HepG2 (cell line): ENCODE results near the gene KLRK1. TPM values are rescaled to one million over a fixed set of nuclear protein-coding genes. Genes with fewer than 3 reads are reported as not detected.

Experiments
- ATAC-seq: fragments of 200-7000 bp; cut with Tn5 transposase; 3 replicates; pipeline ENCODE4 v1.9.1; 2020; ENCODE audit warnings: mild to moderate bottlenecking, moderate library complexity
- BruUV-seq: library from RNA; stranded (reverse); fragments of 400-500 nt; replicated peaks from 2 replicates; lab custom pipeline; 2021; lab: Mats Ljungman, UMichigan
- CTCF ChIA-PET: fragments of 300-600 bp; formaldehyde crosslinking; extraction: SDS; loops from one replicate; lab custom pipeline; 2021; ENCODE audit warnings: low total read pairs, inconsistent platforms, low intra/inter-chr PET ratio; lab: Yijun Ruan, JAX
- POLR2A ChIA-PET: fragments of 350-600 bp; sonication (Branson Sonifier 250); formaldehyde crosslinking; loops from one replicate; lab custom pipeline; 2020; ENCODE audit warnings: antibody characterized with exemption, inconsistent platforms; lab: Yijun Ruan, JAX
- DNase-seq: peaks from one replicate; pipeline ENCODE4 v3.0.0-alpha.2; 2015; ENCODE audit warnings: low spot score
- FAIRE-seq: peaks from 3 replicates; lab custom pipeline; 2011; peaks lifted over from hg19 to GRCh38; lab: Jason Lieb, UNC
- H2AFZ ChIP-seq: one replicate; pipeline ENCODE4 v1.6.1; 2011; ENCODE audit warnings: low read length, inconsistent platforms
- H3K27ac ChIP-seq: fragments of 300-600 bp; 3 replicates; pipeline ENCODE4 v1.8.0; 2011; ENCODE audit warnings: mixed run types, mild to moderate bottlenecking, mixed read lengths, low read length, inconsistent platforms; ENCODE audit not compliant: insufficient read depth; ENCODE audit errors: extremely low read length
- H3K27me3 ChIP-seq, 2 experiments: fragments of 200-600 bp in 1 of 2; 2 replicates in 1 of 2; 3 replicates in 1 of 2; pipeline versions ENCODE4 v1.6.0 to v1.8.0; 2011; ENCODE audit warnings: low read length in 2 of 2, mild to moderate bottlenecking in 2 of 2, moderate library complexity in 2 of 2, inconsistent platforms in 1 of 2; ENCODE audit not compliant: insufficient read depth in 2 of 2, control insufficient read depth in 1 of 2
- H3K36me3 ChIP-seq, 2 experiments: fragments of 200-600 bp in 1 of 2; replicated peaks in 1 of 2; 2 replicates in 1 of 2; 3 replicates in 1 of 2; pipeline versions ENCODE4 v1.5.1 to v1.8.0; 2011; ENCODE audit warnings: low read length in 2 of 2, inconsistent platforms in 1 of 2; ENCODE audit not compliant: insufficient read depth in 2 of 2, control insufficient read depth in 1 of 2
- H3K4me1 ChIP-seq: 2 replicates; pipeline ENCODE4 v1.5.1; 2012; ENCODE audit warnings: low read length, inconsistent platforms; ENCODE audit not compliant: insufficient read depth
- H3K4me2 ChIP-seq: 2 replicates; pipeline ENCODE4 v1.6.0; 2011; ENCODE audit warnings: low read depth, low read length, inconsistent platforms
- H3K4me3 ChIP-seq, 3 experiments: fragments of 200-600 bp in 1 of 3; sonication (generic), shearing (Covaris generic) in 1 of 3; replicated peaks in 1 of 3; 2 replicates each; pipeline ENCODE4 v1.5.1; 2011 to 2016; ENCODE audit warnings: low read length in 3 of 3, inconsistent platforms in 2 of 3, low read depth in 2 of 3, mild to moderate bottlenecking in 2 of 3, control low read depth in 1 of 3, mixed read lengths in 1 of 3; ENCODE audit not compliant: insufficient read depth in 1 of 3
- H3K79me2 ChIP-seq: one replicate; pipeline ENCODE4 v1.6.1; 2011; ENCODE audit warnings: low read length, inconsistent platforms; ENCODE audit not compliant: insufficient read depth
- H3K9ac ChIP-seq: 2 replicates; pipeline ENCODE4 v1.6.0; 2011; ENCODE audit warnings: mild to moderate bottlenecking, low read depth, low read length, inconsistent platforms; ENCODE audit not compliant: insufficient read depth
- H3K9me3 ChIP-seq: 2 replicates; pipeline ENCODE4 v1.5.1; 2012; ENCODE audit warnings: mild to moderate bottlenecking, low read length
- H4K20me1 ChIP-seq: 2 replicates; pipeline ENCODE4 v1.6.0; 2011; ENCODE audit warnings: inconsistent platforms, mild to moderate bottlenecking, low read length, moderate library complexity; ENCODE audit not compliant: insufficient read depth
- ATF7 ChIP-seq, 2 experiments: fragments of 450-650 bp in 1 of 2; sonication (generic) in 1 of 2; formaldehyde crosslinking in 1 of 2; IDR thresholded peaks; 2 replicates each; pipeline versions ENCODE4 v1.4.0 to v1.6.1; 2016 to 2020; ENCODE audit warnings: antibody characterized with exemption in 1 of 2, mild to moderate bottlenecking in 1 of 2, missing genetic modification reagents in 1 of 2
- HOXA5 ChIP-seq: sonication (generic); formaldehyde crosslinking; IDR thresholded peaks from 2 replicates; pipeline ENCODE4 v1.4.0; 2020; ENCODE audit warnings: missing genetic modification reagents
- KLF9 ChIP-seq: IDR thresholded peaks from 2 replicates; pipeline ENCODE4 v1.6.1; 2016; ENCODE audit warnings: low read depth
- ZNF7 ChIP-seq: IDR thresholded peaks from 2 replicates; pipeline ENCODE4 v1.6.1; 2016; ENCODE audit warnings: missing biosample characterization, missing genetic modification reagents
- WGBS: methylation state at CpG from one replicate; pipeline ENCODE4 v1.1.6; 2017; ENCODE audit warnings: low lambda C conversion rate; 5-methylcytosine and 5-hydroxymethylcytosine counted together
- in situ Hi-C: cut with HindIII; loops from 2 replicates; pipeline ENCODE4 v1.10.0; 2017; ENCODE audit warnings: low pct_unique_long_range_greater_than_20kb; ENCODE audit not compliant: extremely low pct_ligation_motif_present
- intact Hi-C: fragments of 100-400 bp; cut with micrococcal nuclease; formaldehyde crosslinking; loops from one replicate; pipeline ENCODE4 v1.10.0; 2022; ENCODE audit not compliant: unreplicated experiment
- polyA plus RNA-seq, 8 experiments: library from polyadenylated mRNA; depleted of rRNA in 3 of 8; stranded (reverse) in 7 of 8; unstranded in 1 of 8; fragments of >200 nt; fragmentation: Illumina TruSeq in 4 of 8; extraction: Trizol in 4 of 8; gene quantifications; 2 replicates each; pipeline versions ENCODE4 v1.2.1 to v1.2.3, GENCODE V29; 2011 to 2016; ENCODE audit warnings: low read depth in 4 of 8, missing spikeins in 1 of 8, mixed read lengths in 1 of 8; ENCODE audit not compliant: insufficient read depth in 1 of 8
- total RNA-seq, 5 experiments: library from RNA; depleted of rRNA; stranded (reverse); fragments of >200 nt; fragmentation: Illumina TruSeq; extraction: Trizol; gene quantifications; 2 replicates each; pipeline ENCODE4 v1.2.3, GENCODE V29; 2016; ENCODE audit warnings: low read depth in 1 of 5
- TF ChIP-seq, protein P1 (sequence below): sonication (generic); formaldehyde crosslinking; IDR thresholded peaks from 2 replicates; pipeline ENCODE4 v1.5.0; 2020; ENCODE audit warnings: mild to moderate bottlenecking, missing genetic modification reagents, borderline replicate concordance
- TF ChIP-seq, protein P2 (sequence below): sonication (generic); formaldehyde crosslinking; conservative IDR thresholded peaks from 2 replicates; pipeline ENCODE4 v1.4.0; 2020; ENCODE audit warnings: mild to moderate bottlenecking, missing genetic modification reagents, moderate library complexity
- TF ChIP-seq, protein P3 (sequence below): sonication (generic); formaldehyde crosslinking; IDR thresholded peaks from 2 replicates; pipeline ENCODE4 v1.8.1; 2023; ENCODE audit warnings: mild to moderate bottlenecking, missing genetic modification reagents, borderline replicate concordance
- TF ChIP-seq, protein P4 (sequence below): sonication (generic); formaldehyde crosslinking; IDR thresholded peaks from 2 replicates; pipeline ENCODE4 v1.4.0; 2020; ENCODE audit warnings: missing genetic modification reagents, borderline replicate concordance

The KLRK1 gene
- total and polyA plus RNA-seq, 2 of the 13 experiments (the other 11 are each of a cell fraction or from before 2014, with no cell fraction given), result not detected

DNA sequence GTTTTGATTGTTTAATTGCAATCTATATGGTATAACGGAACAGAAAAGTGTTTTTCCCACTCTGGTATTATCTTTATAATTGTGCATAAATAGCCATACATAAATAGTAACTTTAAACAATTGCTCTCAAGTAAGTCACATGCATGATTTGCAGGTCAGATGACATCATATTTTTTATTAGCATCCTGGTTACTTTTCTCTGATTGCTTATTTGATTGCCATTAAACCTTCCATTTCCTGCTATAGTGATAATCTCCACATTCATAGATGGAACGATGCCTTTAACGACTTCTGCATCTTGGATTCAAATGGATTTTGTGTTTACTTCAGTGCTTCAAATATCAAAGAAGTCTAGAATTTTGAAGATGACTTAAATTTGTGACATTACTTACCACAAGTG is 3.5 kb upstream of the KLRK1 start:
- ChIA-PET POLR2A (no interaction called here), CTCF (no interaction called here)
- Histone ChIP-seq H3K4me3 (no peak overlapping the region), H3K9ac (no peak overlapping the region), H3K27me3 (no peaks in the 10 kb centered on the region), H3K79me2 (no peaks in the 10 kb centered on the region), H4K20me1 (no peaks in the 10 kb centered on the region), H3K9me3 (no peaks in the 10 kb centered on the region), H3K36me3 (no peaks in the 10 kb centered on the region), H3K27ac (no peak overlapping the region), H3K4me2 (no peak overlapping the region), H2AFZ (no peak overlapping the region), H3K4me1 (peaks cover 19% of the 10 kb centered on the region)
- BruUV-seq, result no TSS peak
- peak; percentile 72 for TF ChIP-seq ATF7 (IDR thresholded peaks at IDR 0.05)
- no peak for TF ChIP-seq ATF7 (CRISPR knock-in tag; IDR thresholded peaks at IDR 0.05)
- TF ChIP-seq, protein P1, sequence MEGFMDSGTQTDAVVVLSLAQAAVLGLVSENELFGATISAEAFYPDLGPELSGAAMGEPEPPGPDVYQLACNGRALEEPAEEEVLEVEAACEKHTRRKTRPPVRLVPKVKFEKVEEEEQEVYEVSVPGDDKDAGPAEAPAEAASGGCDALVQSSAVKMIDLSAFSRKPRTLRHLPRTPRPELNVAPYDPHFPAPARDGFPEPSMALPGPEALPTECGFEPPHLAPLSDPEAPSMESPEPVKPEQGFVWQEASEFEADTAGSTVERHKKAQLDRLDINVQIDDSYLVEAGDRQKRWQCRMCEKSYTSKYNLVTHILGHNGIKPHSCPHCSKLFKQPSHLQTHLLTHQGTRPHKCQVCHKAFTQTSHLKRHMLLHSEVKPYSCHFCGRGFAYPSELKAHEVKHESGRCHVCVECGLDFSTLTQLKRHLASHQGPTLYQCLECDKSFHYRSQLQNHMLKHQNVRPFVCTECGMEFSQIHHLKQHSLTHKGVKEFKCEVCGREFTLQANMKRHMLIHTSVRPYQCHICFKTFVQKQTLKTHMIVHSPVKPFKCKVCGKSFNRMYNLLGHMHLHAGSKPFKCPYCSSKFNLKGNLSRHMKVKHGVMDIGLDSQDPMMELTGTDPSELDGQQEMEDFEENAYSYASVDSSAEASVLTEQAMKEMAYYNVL (CRISPR knock-in tag), result no peak
- ATAC-seq, result no peak
- no peak for DNase-seq
- in situ Hi-C loops, result no loop called here
- FAIRE-seq, result no peak
- 39% methylated on average over 3 of the region's 3 CpGs for WGBS
- intact Hi-C loops, result no loop called here

DNA sequence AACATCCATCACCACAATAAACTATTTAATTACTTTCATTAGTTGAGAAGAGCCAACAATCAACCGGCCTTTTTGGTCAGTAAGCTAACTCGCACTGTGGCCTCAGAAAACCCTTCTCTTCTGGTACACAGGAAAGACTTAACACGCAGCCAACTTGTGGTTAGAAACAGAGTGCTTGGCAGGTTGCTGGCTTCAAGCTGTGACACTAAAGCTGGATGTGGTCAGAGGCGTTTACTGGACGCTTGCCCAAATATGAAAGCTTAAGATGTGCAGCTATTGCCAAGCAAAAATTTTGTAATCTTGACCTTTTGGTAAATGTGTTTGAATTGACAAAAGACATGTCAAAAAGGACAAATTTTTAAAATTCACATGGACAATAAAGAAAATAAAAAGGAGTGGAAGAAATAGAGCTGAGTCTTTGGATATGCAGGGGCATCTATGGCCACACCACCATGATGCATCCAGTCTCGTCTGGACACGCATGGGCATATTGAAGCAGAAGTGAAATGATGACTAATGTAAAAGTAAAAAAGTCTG is 2.6 kb upstream of the KLRK1 start:
- no peak overlapping the region for H3K4me2 ChIP-seq
- H2AFZ ChIP-seq, result no peak overlapping the region
- no peaks in the 10 kb centered on the region for H3K79me2 ChIP-seq
- no peak overlapping the region for H3K27ac ChIP-seq
- 22% methylated on average over 7 of the region's 7 CpGs for WGBS
- ATAC-seq, result no peak
- H3K27me3 ChIP-seq, result no peaks in the 10 kb centered on the region
- H3K36me3 ChIP-seq, result no peaks in the 10 kb centered on the region
- CTCF ChIA-PET, result no interaction called here
- H3K4me1 ChIP-seq, result peaks cover 19% of the 10 kb centered on the region
- POLR2A ChIA-PET, result no interaction called here
- H4K20me1 ChIP-seq, result no peaks in the 10 kb centered on the region
- H3K9ac ChIP-seq, result no peak overlapping the region
- H3K4me3 ChIP-seq, result no peak overlapping the region
- BruUV-seq, result no TSS peak
- no peak for DNase-seq
- in situ Hi-C loops, result no loop called here
- no peak for FAIRE-seq
- intact Hi-C loops, result no loop called here
- H3K9me3 ChIP-seq, result no peaks in the 10 kb centered on the region
- TF ChIP-seq, protein P2, sequence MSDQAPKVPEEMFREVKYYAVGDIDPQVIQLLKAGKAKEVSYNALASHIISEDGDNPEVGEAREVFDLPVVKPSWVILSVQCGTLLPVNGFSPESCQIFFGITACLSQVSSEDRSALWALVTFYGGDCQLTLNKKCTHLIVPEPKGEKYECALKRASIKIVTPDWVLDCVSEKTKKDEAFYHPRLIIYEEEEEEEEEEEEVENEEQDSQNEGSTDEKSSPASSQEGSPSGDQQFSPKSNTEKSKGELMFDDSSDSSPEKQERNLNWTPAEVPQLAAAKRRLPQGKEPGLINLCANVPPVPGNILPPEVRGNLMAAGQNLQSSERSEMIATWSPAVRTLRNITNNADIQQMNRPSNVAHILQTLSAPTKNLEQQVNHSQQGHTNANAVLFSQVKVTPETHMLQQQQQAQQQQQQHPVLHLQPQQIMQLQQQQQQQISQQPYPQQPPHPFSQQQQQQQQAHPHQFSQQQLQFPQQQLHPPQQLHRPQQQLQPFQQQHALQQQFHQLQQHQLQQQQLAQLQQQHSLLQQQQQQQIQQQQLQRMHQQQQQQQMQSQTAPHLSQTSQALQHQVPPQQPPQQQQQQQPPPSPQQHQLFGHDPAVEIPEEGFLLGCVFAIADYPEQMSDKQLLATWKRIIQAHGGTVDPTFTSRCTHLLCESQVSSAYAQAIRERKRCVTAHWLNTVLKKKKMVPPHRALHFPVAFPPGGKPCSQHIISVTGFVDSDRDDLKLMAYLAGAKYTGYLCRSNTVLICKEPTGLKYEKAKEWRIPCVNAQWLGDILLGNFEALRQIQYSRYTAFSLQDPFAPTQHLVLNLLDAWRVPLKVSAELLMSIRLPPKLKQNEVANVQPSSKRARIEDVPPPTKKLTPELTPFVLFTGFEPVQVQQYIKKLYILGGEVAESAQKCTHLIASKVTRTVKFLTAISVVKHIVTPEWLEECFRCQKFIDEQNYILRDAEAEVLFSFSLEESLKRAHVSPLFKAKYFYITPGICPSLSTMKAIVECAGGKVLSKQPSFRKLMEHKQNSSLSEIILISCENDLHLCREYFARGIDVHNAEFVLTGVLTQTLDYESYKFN, result no peak
- no peak for TF ChIP-seq KLF9 (CRISPR knock-in tag)
- TF ChIP-seq, protein P3, sequence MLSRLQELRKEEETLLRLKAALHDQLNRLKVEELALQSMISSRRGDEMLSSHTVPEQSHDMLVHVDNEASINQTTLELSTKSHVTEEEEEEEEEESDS (CRISPR knock-in tag), result no peak
- no peak for TF ChIP-seq HOXA5 (CRISPR knock-in tag)
- TF ChIP-seq ZNF7 (CRISPR knock-in tag), result no peak
- TF ChIP-seq, protein P4, sequence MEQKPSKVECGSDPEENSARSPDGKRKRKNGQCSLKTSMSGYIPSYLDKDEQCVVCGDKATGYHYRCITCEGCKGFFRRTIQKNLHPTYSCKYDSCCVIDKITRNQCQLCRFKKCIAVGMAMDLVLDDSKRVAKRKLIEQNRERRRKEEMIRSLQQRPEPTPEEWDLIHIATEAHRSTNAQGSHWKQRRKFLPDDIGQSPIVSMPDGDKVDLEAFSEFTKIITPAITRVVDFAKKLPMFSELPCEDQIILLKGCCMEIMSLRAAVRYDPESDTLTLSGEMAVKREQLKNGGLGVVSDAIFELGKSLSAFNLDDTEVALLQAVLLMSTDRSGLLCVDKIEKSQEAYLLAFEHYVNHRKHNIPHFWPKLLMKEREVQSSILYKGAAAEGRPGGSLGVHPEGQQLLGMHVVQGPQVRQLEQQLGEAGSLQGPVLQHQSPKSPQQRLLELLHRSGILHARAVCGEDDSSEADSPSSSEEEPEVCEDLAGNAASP (CRISPR knock-in tag), result no peak
